K562 (cell line): ENCODE data around the gene DCUN1D3. TPM values are rescaled to one million over a fixed set of nuclear protein-coding genes. Genes with fewer than 3 reads are reported as not detected.

ENCODE experiments used
- ATF6 ChIP-seq: sonication (generic); formaldehyde crosslinking; IDR thresholded peaks from 2 replicates; pipeline ENCODE4 v1.4.0; 2020; ENCODE audit warnings: mild to moderate bottlenecking, missing genetic modification reagents
- BCL6 ChIP-seq: fragments of 250-450 bp; sonication (Bioruptor Pico); IDR thresholded peaks from 2 replicates; pipeline ENCODE4 v1.4.0; 2020
- BDP1 ChIP-seq: IDR thresholded peaks from 3 replicates; pipeline ENCODE4 v1.6.1; 2011; ENCODE audit not compliant: insufficient read length, insufficient read depth
- BHLHE40 ChIP-seq: IDR thresholded peaks from 2 replicates; pipeline ENCODE4 v1.6.1; 2011; ENCODE audit warnings: low read length, improper control_type of control experiment
- C11orf30 ChIP-seq: fragments of 450-650 bp; IDR thresholded peaks from 2 replicates; pipeline ENCODE4 v1.6.1; 2016; ENCODE audit warnings: low read depth, mild to moderate bottlenecking
- E2F3 ChIP-seq: fragments of 250-450 bp; sonication (Bioruptor Pico); IDR thresholded peaks from 2 replicates; pipeline ENCODE4 v1.4.0; 2020; ENCODE audit warnings: mild to moderate bottlenecking
- EHMT2 ChIP-seq: fragments of 450-650 bp; IDR thresholded peaks from 2 replicates; pipeline ENCODE4 v1.6.1; 2018; ENCODE audit warnings: antibody characterized with exemption
- FOXA3 ChIP-seq, 2 experiments: fragments of 450-650 bp in 1 of 2; sonication (generic) in 1 of 2; formaldehyde crosslinking; IDR thresholded peaks in 1 of 2; conservative IDR thresholded peaks in 1 of 2; 2 replicates each; pipeline versions ENCODE4 v1.4.0 to v1.8.0; 2020 to 2022; ENCODE audit warnings: mild to moderate bottlenecking in 2 of 2, missing genetic modification reagents in 1 of 2
- KLF1 ChIP-seq: fragments of 450-650 bp; IDR thresholded peaks from 2 replicates; pipeline ENCODE4 v1.6.1; 2016; ENCODE audit warnings: missing genetic modification characterization, missing compliant biosample characterization
- NCOA6 ChIP-seq: fragments of 450-650 bp; IDR thresholded peaks from 2 replicates; pipeline ENCODE4 v1.6.1; 2017; ENCODE audit warnings: mild to moderate bottlenecking
- OTX1 ChIP-seq: fragments of 450-650 bp; formaldehyde crosslinking; IDR thresholded peaks from 2 replicates; pipeline ENCODE4 v1.4.0; 2022; ENCODE audit warnings: mild to moderate bottlenecking
- POU5F1 ChIP-seq: fragments of 150-350 bp; IDR thresholded peaks from 2 replicates; pipeline ENCODE4 v1.6.1; 2014; ENCODE audit warnings: borderline replicate concordance, low read length, low read depth, mild to moderate bottlenecking; ENCODE audit not compliant: partially characterized antibody
- RFX5 ChIP-seq: IDR thresholded peaks from 2 replicates; pipeline ENCODE4 v1.6.1; 2011; ENCODE audit warnings: low read depth, mild to moderate bottlenecking, improper control_type of control experiment, low read length
- SNIP1 ChIP-seq: fragments of 450-650 bp; IDR thresholded peaks from 2 replicates; pipeline ENCODE4 v1.7.1; 2017; ENCODE audit warnings: low read depth, mild to moderate bottlenecking
- TCF7L2 ChIP-seq: fragments of 150-350 bp; IDR thresholded peaks from 2 replicates; pipeline ENCODE4 v1.6.1; 2016; ENCODE audit warnings: low read depth, mild to moderate bottlenecking, low read length, moderate library complexity
- ZKSCAN1 ChIP-seq: fragments of 150-350 bp; IDR thresholded peaks from 2 replicates; pipeline ENCODE4 v1.6.1; 2016; ENCODE audit warnings: low read depth, low read length
- ZNF133 ChIP-seq: fragments of 250-450 bp; sonication (Bioruptor Pico); IDR thresholded peaks from 2 replicates; pipeline ENCODE4 v1.4.0; 2020; ENCODE audit warnings: mild to moderate bottlenecking
- ZNF589 ChIP-seq: fragments of 200-800 bp; sonication (Bioruptor generic); IDR thresholded peaks from 2 replicates; pipeline ENCODE4 v1.6.1; 2016; ENCODE audit warnings: low read depth, missing genetic modification characterization, missing compliant biosample characterization
- polyA plus RNA-seq, 8 experiments: library from polyadenylated mRNA; depleted of rRNA in 4 of 8; stranded (reverse) in 5 of 8; unstranded in 3 of 8; fragments of >200 nt; fragmentation: Nextera tagmentation in 2 of 8; fragmentation: Illumina TruSeq in 1 of 8; extraction: Ambion mirVana in 2 of 8; extraction: Trizol in 1 of 8; gene quantifications; 2 replicates each; pipeline versions ENCODE4 v1.2.1 to v1.2.3, GENCODE V29; 2011 to 2014; ENCODE audit warnings: inconsistent platforms in 1 of 8, missing spikeins in 1 of 8
- total RNA-seq, 7 experiments: library from RNA; depleted of rRNA in 6 of 7; stranded (reverse); fragments of >200 nt in 6 of 7; fragmentation: Illumina TruSeq in 2 of 7; extraction: Trizol in 2 of 7; gene quantifications; 2 replicates each; pipeline versions ENCODE4 v1.2.1 to v1.2.3, GENCODE V29; 2011 to 2021; ENCODE audit warnings: low replicate concordance in 1 of 7
- TF ChIP-seq, protein P1 (sequence below): fragments of 200-800 bp; sonication (Bioruptor generic); IDR thresholded peaks from 2 replicates; pipeline ENCODE4 v1.6.1; 2017; ENCODE audit warnings: missing genetic modification characterization, missing compliant biosample characterization

Gene DCUN1D3
- total and polyA plus RNA-seq, 9 of the 15 experiments (the other 6 are each of a cell fraction or from before 2014, with no cell fraction given) = 1.0 to 4.7 (median 2.2) TPM

DNA sequence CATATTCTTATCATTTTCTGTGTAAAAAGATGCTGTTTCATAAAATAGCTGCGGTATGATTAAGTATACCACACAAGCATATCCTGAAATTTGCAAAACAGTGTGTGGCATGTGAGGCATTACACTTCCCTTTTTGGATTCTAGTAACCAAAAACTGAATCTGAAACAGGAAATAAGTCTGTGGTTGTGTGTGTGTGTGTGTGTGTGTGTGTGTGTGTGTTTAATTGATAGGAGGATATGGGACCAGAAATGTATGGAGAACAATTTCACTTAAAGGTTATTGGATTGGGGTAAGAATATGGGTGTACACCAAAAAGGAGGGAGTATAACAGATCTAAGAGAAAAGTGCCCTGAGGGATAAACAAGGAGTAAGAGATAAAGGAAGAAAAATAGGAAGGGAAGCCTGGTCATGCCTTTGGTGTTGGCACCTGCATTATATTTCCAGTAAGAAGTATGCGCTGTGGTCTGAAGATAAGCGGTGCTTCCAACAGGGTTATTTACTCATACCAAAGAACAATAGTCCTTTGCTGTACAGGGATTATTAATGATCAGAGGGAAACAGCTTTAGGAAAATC, 4.4 kb upstream of the DCUN1D3 start (continued):
- TF ChIP-seq BCL6 (CRISPR knock-in tag) = no peak
- TF ChIP-seq POU5F1 = no peak
- TF ChIP-seq ATF6 (CRISPR knock-in tag) = no peak
- TF ChIP-seq ZNF589 (CRISPR knock-in tag) = peak; percentile 56; the same call in 1 of the 2 replicates
- TF ChIP-seq EHMT2 = no peak
- peak; percentile 88; the same call in 1 of the 2 replicates for TF ChIP-seq OTX1 (CRISPR knock-in tag)
- no peak for TF ChIP-seq E2F3
- TF ChIP-seq BDP1 = no peak
- no peak for TF ChIP-seq KLF1 (tag)
- TF ChIP-seq ZNF133 = no peak
- peak; percentile 50 for TF ChIP-seq BHLHE40
- no peak for TF ChIP-seq NCOA6
- TF ChIP-seq SNIP1 = no peak
- no peak for TF ChIP-seq TCF7L2
- TF ChIP-seq C11orf30 = peak; percentile 11; the same call in 1 of the 2 replicates
- peak in 1 of 2 experiments; percentile 31; a peak in 1 of 4 replicates for TF ChIP-seq FOXA3 (CRISPR knock-in tag; conservative IDR thresholded peaks at IDR 0.05 in 1 of 2, IDR thresholded peaks at IDR 0.05 in 1 of 2)
- TF ChIP-seq, protein P1, sequence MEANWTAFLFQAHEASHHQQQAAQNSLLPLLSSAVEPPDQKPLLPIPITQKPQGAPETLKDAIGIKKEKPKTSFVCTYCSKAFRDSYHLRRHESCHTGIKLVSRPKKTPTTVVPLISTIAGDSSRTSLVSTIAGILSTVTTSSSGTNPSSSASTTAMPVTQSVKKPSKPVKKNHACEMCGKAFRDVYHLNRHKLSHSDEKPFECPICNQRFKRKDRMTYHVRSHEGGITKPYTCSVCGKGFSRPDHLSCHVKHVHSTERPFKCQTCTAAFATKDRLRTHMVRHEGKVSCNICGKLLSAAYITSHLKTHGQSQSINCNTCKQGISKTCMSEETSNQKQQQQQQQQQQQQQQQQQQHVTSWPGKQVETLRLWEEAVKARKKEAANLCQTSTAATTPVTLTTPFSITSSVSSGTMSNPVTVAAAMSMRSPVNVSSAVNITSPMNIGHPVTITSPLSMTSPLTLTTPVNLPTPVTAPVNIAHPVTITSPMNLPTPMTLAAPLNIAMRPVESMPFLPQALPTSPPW = peak; percentile 41; the same call in 1 of the 2 replicates
- TF ChIP-seq RFX5 = no peak
- no peak for TF ChIP-seq ZKSCAN1
